ENCODE measurements around the gene ZBTB16.

The ZBTB16 gene

DNA sequence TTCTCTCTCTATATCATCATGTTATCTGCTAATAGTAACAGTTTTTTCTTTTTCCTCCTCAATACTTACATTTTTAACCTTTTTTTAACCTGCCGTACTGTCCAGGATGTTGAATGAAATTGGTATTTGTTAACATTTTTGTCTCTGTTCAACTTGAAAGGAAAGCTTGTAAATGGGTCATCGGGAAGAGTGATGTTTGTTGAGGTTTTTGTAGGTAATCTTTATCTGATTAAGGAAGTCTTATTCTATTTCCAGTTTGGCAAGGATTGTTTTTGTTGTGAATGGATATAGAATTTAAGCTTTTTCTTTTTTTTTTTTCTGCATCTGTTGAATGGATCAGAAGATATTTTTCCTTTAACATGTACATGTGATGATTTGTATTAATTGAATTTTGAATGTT lies 228.6 kb downstream of the ZBTB16 start:
- H2BK12ac ChIP-seq (ENCODE audit: low read length): no peak overlapping the region
- no peak overlapping the region for H3K4me2 ChIP-seq (ENCODE audit: insufficient read depth, low read length, poor library complexity, severe bottlenecking)
- H3K79me1 ChIP-seq (ENCODE audit: low read depth, low read length): no peaks in the 10 kb centered on the region
- no peak overlapping the region for H3K18ac ChIP-seq (ENCODE audit: low read length)
- no peak overlapping the region for H4K8ac ChIP-seq (ENCODE audit: low read depth, low read length)
- H2BK120ac ChIP-seq (ENCODE audit: low read depth, low read length): no peak overlapping the region
- H3K9ac ChIP-seq (ENCODE audit: low read depth, low read length, poor library complexity): no peak overlapping the region
- peaks cover 0 to 6% (median 0%) of the 10 kb centered on the region in 3 experiments for H3K27me3 ChIP-seq (ENCODE audit: control insufficient read depth in 3 of 3, insufficient read depth in 3 of 3, low read depth in 1 of 3, low read length in 3 of 3)
- no peak overlapping the region for H3K23ac ChIP-seq (ENCODE audit: low read depth, low read length, poor library complexity)
- no peak overlapping the region for H3K27ac ChIP-seq (replicated peaks; ENCODE audit: low read length)
- no CpG with 5 or more reads among the region's 2 CpGs for WGBS, 2 donors (ENCODE audit: extremely low coverage in 2 of 2, insufficient read length in 2 of 2, insufficient replicate concordance in 1 of 2)
- H2BK5ac ChIP-seq (ENCODE audit: low read length): no peak overlapping the region
- H3K4me1 ChIP-seq (ENCODE audit: control insufficient read depth in 2 of 2, insufficient read depth in 1 of 2, low read depth in 1 of 2, low read length in 2 of 2): peaks cover 0 to 5% of the 10 kb centered on the region in 2 donors
- H3K9me3 ChIP-seq (replicated peaks in 1 of 2; ENCODE audit: control insufficient read depth in 2 of 2, insufficient read depth in 1 of 2, low read depth in 1 of 2, low read length in 2 of 2): no peaks in the 10 kb centered on the region
- no peak overlapping the region for H2BK15ac ChIP-seq (ENCODE audit: low read length)
- H3K4ac ChIP-seq (ENCODE audit: low read length): no peak overlapping the region
- H3K4me3 ChIP-seq (ENCODE audit: low read length in 2 of 2): no peak overlapping the region
- no peak overlapping the region for H2AFZ ChIP-seq (ENCODE audit: low read length)
- no peak overlapping the region for H4K91ac ChIP-seq (ENCODE audit: low read depth, low read length, poor library complexity)
- no peaks in the 10 kb centered on the region for H3K36me3 ChIP-seq (replicated peaks in 1 of 2; ENCODE audit: control insufficient read depth in 2 of 2, insufficient read depth in 2 of 2, low read length in 2 of 2)
- H2AK5ac ChIP-seq (ENCODE audit: low read depth, low read length): no peak overlapping the region
- H3K14ac ChIP-seq (ENCODE audit: low read length): no peak overlapping the region
- DNase-seq (ENCODE audit: low spot score): no peak

DNA sequence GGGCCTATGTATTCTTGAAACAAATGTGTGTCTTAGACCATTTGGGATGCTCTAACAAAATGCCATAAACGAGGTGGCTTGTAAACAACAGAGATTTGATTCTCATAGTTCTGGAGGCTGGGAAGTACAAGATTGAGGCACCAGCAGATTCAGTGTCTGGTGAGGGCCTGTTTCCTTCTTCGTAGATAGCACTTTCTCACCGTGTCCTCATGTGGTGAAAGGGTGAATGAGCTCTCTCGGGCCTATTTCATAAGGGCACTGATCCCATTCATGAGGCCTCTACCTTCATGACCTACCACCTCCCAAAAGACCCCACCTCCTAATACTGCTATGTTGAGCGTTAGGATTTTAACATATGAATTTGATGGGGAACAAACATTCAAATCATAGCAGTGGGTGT lies 230.3 kb downstream of the ZBTB16 start:
- no peak overlapping the region for H2BK120ac ChIP-seq (ENCODE audit: low read depth, low read length)
- DNase-seq (ENCODE audit: low spot score): no peak
- H3K18ac ChIP-seq (ENCODE audit: low read length): no peak overlapping the region
- no peak overlapping the region for H3K27ac ChIP-seq (replicated peaks; ENCODE audit: low read length)
- peaks cover under 1 to 5% of the 10 kb centered on the region in 2 donors for H3K4me1 ChIP-seq (ENCODE audit: control insufficient read depth in 2 of 2, insufficient read depth in 1 of 2, low read depth in 1 of 2, low read length in 2 of 2)
- H3K9ac ChIP-seq (ENCODE audit: low read depth, low read length, poor library complexity): no peak overlapping the region
- no peak overlapping the region for H3K14ac ChIP-seq (ENCODE audit: low read length)
- H3K4me3 ChIP-seq (ENCODE audit: low read length in 2 of 2): no peak overlapping the region
- H3K4ac ChIP-seq (ENCODE audit: low read length): no peak overlapping the region
- H2BK15ac ChIP-seq (ENCODE audit: low read length): no peak overlapping the region
- no peaks in the 10 kb centered on the region for H3K79me1 ChIP-seq (ENCODE audit: low read depth, low read length)
- no peak overlapping the region for H3K23ac ChIP-seq (ENCODE audit: low read depth, low read length, poor library complexity)
- no peak overlapping the region for H2AK5ac ChIP-seq (ENCODE audit: low read depth, low read length)
- H2AFZ ChIP-seq (ENCODE audit: low read length): no peak overlapping the region
- no CpG with 5 or more reads among the region's 5 CpGs for WGBS, 2 donors (ENCODE audit: extremely low coverage in 2 of 2, insufficient read length in 2 of 2, insufficient replicate concordance in 1 of 2)
- no peak overlapping the region for H4K8ac ChIP-seq (ENCODE audit: low read depth, low read length)
- H3K36me3 ChIP-seq (replicated peaks in 1 of 2; ENCODE audit: control insufficient read depth in 2 of 2, insufficient read depth in 2 of 2, low read length in 2 of 2): no peaks in the 10 kb centered on the region
- H2BK5ac ChIP-seq (ENCODE audit: low read length): no peak overlapping the region
- no peak overlapping the region for H2BK12ac ChIP-seq (ENCODE audit: low read length)
- H3K27me3 ChIP-seq (ENCODE audit: control insufficient read depth in 3 of 3, insufficient read depth in 3 of 3, low read depth in 1 of 3, low read length in 3 of 3): peaks cover 0 to 6% (median 0%) of the 10 kb centered on the region in 3 experiments
- H4K91ac ChIP-seq (ENCODE audit: low read depth, low read length, poor library complexity): no peak overlapping the region
- H3K9me3 ChIP-seq (replicated peaks in 1 of 2; ENCODE audit: control insufficient read depth in 2 of 2, insufficient read depth in 1 of 2, low read depth in 1 of 2, low read length in 2 of 2): no peaks in the 10 kb centered on the region
- no peak overlapping the region for H3K4me2 ChIP-seq (ENCODE audit: insufficient read depth, low read length, poor library complexity, severe bottlenecking)

DNA sequence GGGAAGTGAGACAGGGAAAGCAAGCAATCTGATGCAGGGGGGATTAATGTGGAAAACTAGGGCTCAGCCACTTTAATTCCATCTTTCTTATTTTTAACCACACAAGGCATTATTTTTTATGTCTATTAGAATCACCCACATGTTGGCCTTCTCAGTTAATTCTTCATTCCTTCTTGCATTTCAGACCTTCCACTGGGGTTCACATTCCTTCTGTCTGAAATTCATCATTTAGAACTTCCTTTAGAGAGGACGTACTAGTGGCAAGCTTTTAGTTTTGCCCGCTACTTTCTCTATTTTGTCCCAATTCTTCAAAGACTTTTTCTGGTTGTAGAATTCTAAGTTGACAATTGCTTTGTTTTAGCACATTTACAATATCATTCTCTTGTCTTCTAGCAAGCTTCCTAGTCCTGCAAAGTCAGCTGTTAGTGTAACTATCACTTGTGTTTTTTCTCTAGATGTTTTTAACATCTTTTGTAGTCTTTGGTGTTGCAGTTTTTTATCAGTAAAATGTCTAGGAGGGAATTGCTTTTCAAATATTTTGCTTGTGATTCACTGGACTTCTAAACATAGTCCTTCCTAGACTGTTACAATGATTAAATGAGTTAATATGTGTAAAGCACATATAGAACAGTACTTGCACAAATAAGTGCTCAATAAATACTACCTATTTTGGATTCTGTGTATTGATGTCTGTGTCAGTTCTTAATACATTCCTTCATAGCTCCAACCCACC lies 231.2 kb downstream of the ZBTB16 start:
- no peak overlapping the region for H4K8ac ChIP-seq (ENCODE audit: low read depth, low read length)
- H2BK5ac ChIP-seq (ENCODE audit: low read length): no peak overlapping the region
- no peak overlapping the region for H2BK12ac ChIP-seq (ENCODE audit: low read length)
- no peak overlapping the region for H2AK5ac ChIP-seq (ENCODE audit: low read depth, low read length)
- H3K36me3 ChIP-seq (replicated peaks in 1 of 2; ENCODE audit: control insufficient read depth in 2 of 2, insufficient read depth in 2 of 2, low read length in 2 of 2): no peaks in the 10 kb centered on the region
- no peak for DNase-seq (ENCODE audit: low spot score)
- H2AFZ ChIP-seq (ENCODE audit: low read length): no peak overlapping the region
- no peak overlapping the region for H3K14ac ChIP-seq (ENCODE audit: low read length)
- H2BK15ac ChIP-seq (ENCODE audit: low read length): no peak overlapping the region
- H3K27me3 ChIP-seq (ENCODE audit: control insufficient read depth in 3 of 3, insufficient read depth in 3 of 3, low read depth in 1 of 3, low read length in 3 of 3): peaks cover 0 to 6% (median 0%) of the 10 kb centered on the region in 3 experiments
- no peak overlapping the region for H4K91ac ChIP-seq (ENCODE audit: low read depth, low read length, poor library complexity)
- H3K79me1 ChIP-seq (ENCODE audit: low read depth, low read length): no peaks in the 10 kb centered on the region
- H3K4me2 ChIP-seq (ENCODE audit: insufficient read depth, low read length, poor library complexity, severe bottlenecking): no peak overlapping the region
- no CpG with 5 or more reads among the region's 2 CpGs for WGBS, 2 donors (ENCODE audit: extremely low coverage in 2 of 2, insufficient read length in 2 of 2, insufficient replicate concordance in 1 of 2)
- H3K18ac ChIP-seq (ENCODE audit: low read length): no peak overlapping the region
- H3K9me3 ChIP-seq (replicated peaks in 1 of 2; ENCODE audit: control insufficient read depth in 2 of 2, insufficient read depth in 1 of 2, low read depth in 1 of 2, low read length in 2 of 2): no peaks in the 10 kb centered on the region
- H3K4ac ChIP-seq (ENCODE audit: low read length): no peak overlapping the region
- no peak overlapping the region for H3K4me3 ChIP-seq (ENCODE audit: low read length in 2 of 2)
- no peak overlapping the region for H3K9ac ChIP-seq (ENCODE audit: low read depth, low read length, poor library complexity)
- H2BK120ac ChIP-seq (ENCODE audit: low read depth, low read length): no peak overlapping the region
- H3K4me1 ChIP-seq (ENCODE audit: control insufficient read depth in 2 of 2, insufficient read depth in 1 of 2, low read depth in 1 of 2, low read length in 2 of 2): peaks cover 2 to 4% of the 10 kb centered on the region in 2 donors
- H3K27ac ChIP-seq (replicated peaks; ENCODE audit: low read length): no peak overlapping the region
- no peak overlapping the region for H3K23ac ChIP-seq (ENCODE audit: low read depth, low read length, poor library complexity)

DNA sequence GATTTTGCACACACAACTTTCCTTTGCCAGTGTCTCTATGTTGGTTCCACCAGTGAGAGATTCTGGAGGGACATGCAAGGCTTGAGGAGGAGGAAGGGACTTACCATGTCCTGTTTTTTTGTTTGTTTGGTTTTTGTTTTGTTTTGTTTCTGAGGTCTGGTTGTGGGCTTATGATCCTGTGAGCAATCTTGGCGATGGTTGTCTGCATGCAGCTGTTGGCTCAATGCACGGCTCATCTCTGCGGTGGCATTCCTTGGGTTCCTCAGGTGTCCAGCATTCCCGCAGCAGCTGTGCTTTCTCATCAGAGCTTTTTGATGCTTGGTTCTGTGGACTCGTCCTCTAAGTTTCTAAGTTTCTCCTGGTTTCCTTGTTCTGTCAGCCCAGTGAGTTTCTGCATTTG lies 231.9 kb downstream of the ZBTB16 start:
- Histone ChIP-seq H3K9ac (ENCODE audit: low read depth, low read length, poor library complexity) (no peak overlapping the region), H3K27ac (replicated peaks; ENCODE audit: low read length) (no peak overlapping the region), H3K27me3 (ENCODE audit: control insufficient read depth in 3 of 3, insufficient read depth in 3 of 3, low read depth in 1 of 3, low read length in 3 of 3) (peaks cover 0 to 6% (median 0%) of the 10 kb centered on the region in 3 experiments), H3K9me3 (replicated peaks in 1 of 2; ENCODE audit: control insufficient read depth in 2 of 2, insufficient read depth in 1 of 2, low read depth in 1 of 2, low read length in 2 of 2) (no peaks in the 10 kb centered on the region), H3K14ac (ENCODE audit: low read length) (no peak overlapping the region), H3K4me3 (ENCODE audit: low read length in 2 of 2) (no peak overlapping the region), H2BK5ac (ENCODE audit: low read length) (no peak overlapping the region), H3K79me1 (ENCODE audit: low read depth, low read length) (no peaks in the 10 kb centered on the region), H3K4me1 (ENCODE audit: control insufficient read depth in 2 of 2, insufficient read depth in 1 of 2, low read depth in 1 of 2, low read length in 2 of 2) (peaks cover 0 to 4% of the 10 kb centered on the region in 2 donors), H2BK12ac (ENCODE audit: low read length) (no peak overlapping the region), H3K4ac (ENCODE audit: low read length) (no peak overlapping the region), H4K91ac (ENCODE audit: low read depth, low read length, poor library complexity) (no peak overlapping the region), H3K23ac (ENCODE audit: low read depth, low read length, poor library complexity) (no peak overlapping the region), H2AK5ac (ENCODE audit: low read depth, low read length) (no peak overlapping the region), H3K4me2 (ENCODE audit: insufficient read depth, low read length, poor library complexity, severe bottlenecking) (no peak overlapping the region), H4K8ac (ENCODE audit: low read depth, low read length) (no peak overlapping the region), H3K36me3 (replicated peaks in 1 of 2; ENCODE audit: control insufficient read depth in 2 of 2, insufficient read depth in 2 of 2, low read length in 2 of 2) (no peaks in the 10 kb centered on the region), H2BK120ac (ENCODE audit: low read depth, low read length) (no peak overlapping the region), H3K18ac (ENCODE audit: low read length) (no peak overlapping the region), H2BK15ac (ENCODE audit: low read length) (no peak overlapping the region), H2AFZ (ENCODE audit: low read length) (no peak overlapping the region)
- WGBS, 2 donors (ENCODE audit: extremely low coverage in 2 of 2, insufficient read length in 2 of 2, insufficient replicate concordance in 1 of 2): no CpG with 5 or more reads among the region's 5 CpGs
- DNase-seq (ENCODE audit: low spot score): no peak

All from neuronal stem cell (in vitro differentiated cells).